ENCODE data around the gene CHD5.

Gene CHD5

DNA sequence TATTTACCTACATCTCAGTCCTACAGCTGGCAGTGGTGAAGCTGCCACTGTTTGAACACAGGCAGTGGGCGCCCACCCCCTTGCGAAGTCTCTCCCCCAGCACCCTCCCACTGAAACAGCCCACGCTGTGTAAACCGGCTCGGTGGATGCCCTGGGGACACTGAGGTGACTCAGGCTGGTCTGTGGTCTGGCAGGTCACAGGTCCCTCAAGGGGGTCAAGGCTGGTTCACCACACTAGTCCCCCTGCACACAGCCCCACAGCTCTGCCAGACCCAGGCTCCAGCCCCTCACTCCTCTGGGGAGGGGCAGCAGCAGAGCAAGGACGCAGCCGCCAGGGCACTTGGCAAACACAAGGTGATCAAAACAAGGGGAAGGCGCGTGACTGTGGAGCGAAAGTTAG is 7.6 kb downstream of the CHD5 start:
- no peak for DNase-seq

DNA sequence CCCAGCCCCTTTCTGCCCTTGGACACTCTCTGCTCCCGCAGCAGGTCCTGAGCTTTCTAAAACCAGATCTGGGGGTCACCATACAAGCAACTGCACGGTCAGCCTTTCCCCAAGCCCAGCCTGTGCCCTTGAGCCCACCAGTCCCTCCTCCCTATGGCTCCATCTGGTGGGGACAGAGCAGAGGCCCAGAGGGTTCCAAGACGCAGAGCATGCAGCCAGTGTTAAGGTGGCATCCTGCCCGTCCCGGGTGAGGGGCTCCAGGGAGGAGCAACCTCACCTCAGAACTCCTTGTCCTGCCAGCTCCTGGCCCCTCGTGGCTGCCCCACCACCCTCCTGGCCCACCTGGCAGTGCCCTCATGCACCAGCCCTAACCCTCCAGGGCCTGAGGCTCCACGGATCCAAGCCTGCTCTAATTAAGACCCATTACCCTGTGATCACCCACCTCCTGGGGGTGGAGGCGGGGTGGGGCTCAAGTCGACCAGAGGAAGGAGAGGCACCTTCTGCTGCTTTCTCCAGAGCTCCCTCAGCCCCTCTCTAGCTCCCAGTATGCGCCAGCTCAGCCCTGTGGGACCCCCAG is 8.5 kb downstream of the CHD5 start:
- no peak for DNase-seq

- no peak for DNase-seq
Observed at GRCh38 chr1:6170742-6171201, 9.3 kb downstream of the CHD5 start.

DNA sequence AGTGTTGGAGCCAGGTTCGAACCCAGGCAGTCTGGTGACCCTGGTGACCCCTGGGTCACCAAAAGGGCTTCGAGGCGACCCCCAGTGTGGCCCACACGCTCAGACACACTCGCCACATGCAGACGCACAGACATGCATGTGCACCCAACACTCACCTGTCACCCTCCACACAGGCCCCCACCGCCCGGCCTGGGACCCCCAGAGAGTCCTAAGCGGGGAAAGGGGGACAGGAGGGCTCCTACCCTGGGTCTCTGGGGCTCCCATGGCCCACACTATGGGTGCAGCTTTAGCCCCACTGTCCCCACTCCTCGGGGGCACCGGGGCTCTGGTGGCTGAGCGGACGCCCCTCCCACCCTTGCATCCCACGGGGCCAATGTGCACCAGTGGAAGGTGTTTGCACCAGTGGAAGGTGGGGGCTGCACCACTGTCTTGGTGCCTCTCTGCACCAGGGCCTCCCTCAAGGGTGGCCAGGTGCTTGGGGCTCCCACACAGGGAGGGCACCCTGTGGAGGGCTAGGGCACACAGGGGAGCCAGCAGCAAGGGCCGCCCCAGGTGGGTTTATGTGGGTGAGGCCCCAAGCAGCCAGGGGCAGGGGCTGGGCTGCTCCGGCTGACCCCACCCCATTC is 9.9 kb downstream of the CHD5 start:
- no peak for DNase-seq

- no peak for DNase-seq
Observed at GRCh38 chr1:6168947-6169586, 11.1 kb downstream of the CHD5 start.

DNA sequence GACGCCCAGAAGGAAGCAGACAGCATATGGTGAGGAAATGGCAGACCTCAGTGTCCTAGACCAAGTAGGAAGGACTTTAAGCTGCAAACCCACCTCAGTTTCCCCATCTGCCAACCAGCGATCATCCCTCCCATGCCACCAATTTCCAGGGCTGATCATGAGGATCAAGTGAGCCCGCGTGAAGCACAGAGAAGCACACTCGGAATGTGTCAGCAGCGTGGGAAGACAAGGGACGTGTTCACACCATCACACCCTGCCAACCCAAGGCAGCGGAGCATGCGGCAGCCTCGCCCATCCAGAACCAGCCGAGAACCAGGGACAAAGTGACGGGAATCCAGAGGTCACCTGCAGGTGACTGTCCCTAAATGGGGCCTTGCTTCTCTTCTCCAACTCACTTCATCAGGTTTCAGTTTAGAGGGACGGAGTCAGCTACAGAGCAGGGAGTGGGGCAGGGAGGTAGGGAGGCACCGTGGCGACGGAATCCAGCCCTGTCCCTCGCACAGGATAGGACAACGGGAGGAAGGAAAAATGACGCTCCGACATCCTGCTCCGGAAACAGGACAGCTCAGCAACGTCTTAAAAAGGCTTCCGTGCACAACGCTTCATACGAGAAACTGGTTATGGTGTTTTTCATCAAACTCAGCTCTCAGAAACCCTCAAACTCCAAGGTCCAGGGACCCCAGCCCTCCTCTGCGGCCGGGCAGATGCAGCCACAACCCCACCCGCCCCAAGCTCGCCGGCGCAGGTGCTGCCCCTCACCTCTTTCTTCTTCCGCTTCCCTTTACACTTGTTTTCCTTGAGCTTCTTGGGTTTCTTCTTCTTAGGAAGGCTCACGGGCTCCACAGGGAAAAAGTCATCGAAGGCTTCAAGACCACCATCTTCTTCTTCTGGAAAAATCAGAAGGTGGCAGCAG is 12.5 kb downstream of the CHD5 start:
- no peak for DNase-seq

DNA sequence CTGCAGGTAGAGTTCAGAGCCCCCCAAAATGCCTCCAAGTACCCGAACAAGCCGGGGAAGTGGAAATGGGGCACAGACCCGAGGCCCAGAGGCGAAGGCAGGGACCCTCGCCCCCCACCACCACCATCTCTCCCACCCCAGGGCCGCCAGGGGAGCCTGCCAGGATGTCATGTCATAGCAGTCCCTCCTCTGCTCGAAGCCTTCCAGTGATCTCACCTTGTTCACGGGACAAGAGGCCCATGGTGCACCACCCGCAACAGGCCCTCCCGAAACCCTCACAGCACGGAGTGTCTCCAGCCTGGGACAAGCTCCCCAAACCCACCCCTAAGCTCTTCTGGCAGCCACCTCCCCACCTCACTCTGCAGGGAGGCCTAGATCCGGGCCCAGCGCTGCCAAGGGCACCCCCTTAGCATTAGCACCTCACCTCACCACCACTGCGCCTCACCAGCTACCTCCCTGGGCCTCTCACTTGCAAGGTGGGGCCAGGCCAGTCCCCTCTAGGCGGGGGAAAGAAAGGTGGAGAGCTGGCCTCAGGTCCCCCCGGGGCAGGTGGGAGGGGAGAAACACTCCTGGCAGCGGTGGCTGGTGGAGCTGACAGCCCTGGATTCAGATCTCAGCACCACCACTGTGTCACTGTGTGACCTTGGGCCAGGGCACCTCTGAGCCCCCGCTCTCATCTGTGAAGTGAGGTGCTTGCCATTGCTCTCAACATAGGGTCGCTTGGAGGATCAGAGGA is 13.3 kb downstream of the CHD5 start:
- DNase-seq, result no peak

- no peak for DNase-seq
Observed at GRCh38 chr1:6166221-6166620, 13.9 kb downstream of the CHD5 start.

- no peak for DNase-seq
Observed at GRCh38 chr1:6165441-6165985, 14.6 kb downstream of the CHD5 start.

DNA sequence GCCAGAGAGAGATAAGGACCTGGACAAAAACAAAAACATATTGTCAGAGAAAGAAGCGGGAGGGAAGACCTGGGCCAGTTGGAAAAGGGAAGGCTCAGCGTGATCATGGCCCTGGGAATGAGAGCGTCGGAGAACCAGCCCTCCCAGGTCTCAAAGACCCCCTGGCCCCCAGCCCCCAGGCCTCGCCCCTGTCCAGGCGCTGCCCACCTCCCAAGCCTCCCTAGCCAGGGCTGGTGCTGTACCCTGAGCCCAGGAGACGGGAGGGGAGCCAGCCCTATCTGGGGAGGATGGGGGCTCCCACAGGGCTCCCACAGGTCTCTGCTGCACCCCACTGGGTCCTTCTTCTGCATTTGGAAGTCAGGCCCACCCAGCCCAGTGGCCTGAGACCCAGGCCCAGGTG is 15.1 kb downstream of the CHD5 start:
- no peak for DNase-seq

DNA sequence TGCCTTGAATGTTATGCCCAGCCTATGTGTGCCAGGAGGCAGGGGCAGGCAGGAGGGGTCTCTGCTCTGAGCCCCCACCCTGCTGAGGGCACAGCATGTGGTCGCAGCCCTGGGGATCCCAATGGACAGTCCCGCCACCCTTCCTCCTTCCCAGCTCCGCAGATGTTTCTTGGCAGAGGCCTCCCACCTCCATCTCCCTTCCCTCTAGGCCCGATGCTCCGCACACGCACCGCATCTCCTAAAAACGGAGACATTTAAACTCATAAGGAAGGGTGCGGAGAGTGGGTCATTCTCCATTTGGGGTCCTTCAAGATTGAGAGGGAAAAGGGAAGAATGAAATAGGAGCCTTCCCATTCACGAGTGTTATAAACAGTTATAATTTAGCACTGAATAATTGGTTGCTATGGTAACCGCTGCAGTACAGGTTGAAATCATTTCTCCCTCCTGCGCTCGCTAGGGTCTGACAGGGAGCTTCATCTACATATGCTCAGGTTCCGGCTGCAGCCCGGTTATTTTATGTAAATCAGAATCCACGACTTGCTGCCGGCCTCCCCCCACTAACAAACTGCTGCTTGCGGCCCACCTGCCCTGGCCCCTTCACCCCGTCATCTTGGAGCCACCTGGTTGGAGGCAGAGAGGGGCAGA is 16.0 kb downstream of the CHD5 start:
- DNase-seq, result no peak

- no peak for DNase-seq
Observed at GRCh38 chr1:6163191-6163972, 16.7 kb downstream of the CHD5 start.

DNA sequence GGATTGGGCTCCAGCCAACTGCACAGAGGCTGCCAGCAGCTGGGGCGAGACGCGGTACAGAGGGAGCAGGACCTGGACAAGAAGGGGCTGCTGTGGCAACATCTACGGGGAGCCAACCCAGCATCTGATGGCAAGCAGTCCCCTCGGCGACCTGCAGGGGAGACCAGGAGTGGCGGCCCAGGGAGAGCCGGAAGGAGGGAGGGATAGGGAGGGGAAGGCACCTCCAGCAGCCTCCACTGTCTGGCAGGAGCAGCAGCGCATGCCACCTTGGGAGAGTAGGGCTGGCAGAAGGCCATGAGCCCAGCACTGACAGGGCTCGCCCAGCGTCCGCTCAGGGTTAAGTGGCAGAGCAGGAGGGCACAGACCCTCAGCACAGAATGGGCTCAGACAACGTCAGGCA is 17.3 kb downstream of the CHD5 start:
- DNase-seq, result no peak

GRCh38 chr1:6162341-6162740 is 17.8 kb downstream of the CHD5 start:
- no peak for DNase-seq

DNA sequence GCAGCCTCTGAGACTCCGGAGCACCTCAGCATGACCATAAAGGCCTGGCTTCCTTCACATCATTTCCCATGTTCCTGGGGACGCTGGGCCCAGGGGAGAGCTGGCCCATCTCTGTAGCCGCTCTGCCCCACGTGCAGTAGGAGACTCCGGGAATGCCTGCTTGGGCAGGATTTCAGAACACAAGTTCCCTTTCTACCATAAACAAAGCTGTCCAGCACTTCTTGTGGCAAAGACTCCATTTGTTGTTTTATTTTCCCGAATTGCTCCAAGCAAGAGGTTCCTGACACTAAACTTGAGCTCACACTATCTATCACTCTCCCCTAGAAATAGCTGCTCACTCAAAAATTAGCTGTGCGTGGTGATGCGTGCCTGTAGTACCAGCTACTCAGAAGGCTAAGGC is 21.9 kb downstream of the CHD5 start:
- no peak for DNase-seq

DNA sequence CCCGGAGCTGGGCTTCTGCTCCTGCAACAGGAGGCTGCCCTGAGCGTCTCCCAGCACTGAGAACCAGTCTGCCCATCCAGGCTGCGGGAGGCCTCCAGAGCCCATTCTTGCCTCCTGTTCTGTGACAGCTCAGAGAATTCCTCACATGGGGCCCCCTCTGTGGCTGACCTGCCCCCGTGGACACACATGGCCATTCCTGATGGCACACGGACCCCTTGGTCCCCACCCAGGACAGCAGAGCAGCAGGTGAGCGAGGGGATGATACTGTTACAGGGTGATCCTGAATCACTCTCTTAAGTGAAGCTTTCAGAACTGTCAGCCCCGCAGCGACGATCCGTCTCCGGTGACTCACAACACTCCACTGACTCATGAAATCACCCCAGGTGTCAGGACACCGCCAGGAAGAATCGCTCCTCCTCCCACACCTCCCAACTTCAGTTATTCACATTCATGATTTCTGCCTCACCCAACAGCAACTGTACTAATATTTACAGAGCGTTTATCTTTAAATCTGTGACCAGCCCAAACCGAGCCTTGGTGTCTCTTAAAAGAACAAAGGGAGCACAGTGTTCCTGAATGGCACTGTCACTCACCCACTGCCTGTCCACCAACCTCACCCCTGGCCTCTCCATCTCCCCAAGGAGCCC is 22.5 kb downstream of the CHD5 start:
- DNase-seq, result no peak

DNA sequence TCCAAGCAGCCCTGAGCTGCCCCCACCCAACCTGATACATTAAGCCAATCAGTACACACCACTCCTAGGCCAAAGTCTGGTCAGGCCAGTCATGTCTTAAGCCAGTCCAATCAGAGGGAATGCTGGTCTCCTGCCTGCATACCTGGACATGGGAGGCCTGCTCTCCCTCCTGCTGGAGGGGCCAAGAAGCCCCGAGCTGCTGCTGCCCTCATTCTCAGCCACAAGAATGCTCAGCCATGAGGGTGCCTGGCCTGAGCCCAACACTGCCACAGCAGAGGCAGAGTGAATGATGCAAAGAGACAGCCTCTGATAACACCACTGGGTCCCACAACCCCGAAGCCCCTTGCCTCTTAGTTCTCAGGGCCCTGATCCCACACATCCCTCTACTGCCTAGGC is 23.0 kb downstream of the CHD5 start:
- DNase-seq, result no peak

- no peak for DNase-seq
Observed at GRCh38 chr1:6154525-6155319, 25.4 kb downstream of the CHD5 start.

DNA sequence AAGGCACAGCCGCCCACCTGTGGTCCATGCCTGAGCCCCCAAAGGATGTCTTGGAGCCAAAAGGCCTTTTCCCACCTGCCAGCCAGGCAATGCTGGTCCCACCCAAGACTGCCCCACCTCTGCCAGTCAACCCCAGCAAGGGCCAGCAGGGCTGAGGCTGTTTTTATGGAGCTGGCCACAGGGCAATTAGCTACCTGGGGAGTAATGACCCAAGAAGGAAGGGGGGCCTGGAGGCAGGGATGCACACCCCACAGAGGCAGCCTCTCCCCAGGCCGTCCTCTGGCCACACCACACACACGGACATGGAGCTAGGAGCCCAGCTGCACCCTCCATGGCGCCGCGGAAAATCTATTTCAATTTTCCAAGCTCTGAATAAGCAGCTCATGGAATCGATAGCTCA is 27.2 kb downstream of the CHD5 start:
- no peak for DNase-seq

- no peak for DNase-seq
Observed at GRCh38 chr1:6152181-6152580, 27.9 kb downstream of the CHD5 start.

Data from CD4-positive, alpha-beta T cell treated with Interleukin-21 for 1 hour (primary cell).